K562 (cell line): Measurements from ENCODE around the gene ZNF442. TPM values are rescaled to one million over a fixed set of nuclear protein-coding genes. Genes with fewer than 3 reads are reported as not detected.
A peak's percentile ranks its signal among the peaks of the same experiment; 100 is the strongest.

Experiments
- BACH1 ChIP-seq: fragments of 200-800 bp; sonication (Bioruptor generic); IDR thresholded peaks from 2 replicates; pipeline ENCODE4 v1.6.1; 2016; ENCODE audit warnings: missing genetic modification characterization, missing compliant biosample characterization
- BDP1 ChIP-seq: IDR thresholded peaks from 3 replicates; pipeline ENCODE4 v1.6.1; 2011; ENCODE audit not compliant: insufficient read length, insufficient read depth
- CBX5 ChIP-seq: IDR thresholded peaks from 2 replicates; pipeline ENCODE4 v1.6.1; 2014; ENCODE audit warnings: low read depth, borderline replicate concordance
- CCNT2 ChIP-seq: IDR thresholded peaks from 2 replicates; pipeline ENCODE4 v1.6.1; 2011; ENCODE audit warnings: borderline replicate concordance, low read depth, mild to moderate bottlenecking, moderate library complexity, mixed read lengths, low read length; ENCODE audit not compliant: insufficient read length; ENCODE audit errors: extremely low read depth
- CHD1 ChIP-seq: fragments of 200-600 bp; sonication (generic); IDR thresholded peaks from one replicate; pipeline ENCODE4 v1.6.1; 2012; ENCODE audit warnings: mild to moderate bottlenecking, moderate library complexity, low read length, inconsistent platforms
- ELF4 ChIP-seq: fragments of 450-650 bp; formaldehyde crosslinking; IDR thresholded peaks from 2 replicates; pipeline ENCODE4 v1.4.0; 2022; ENCODE audit warnings: missing genetic modification characterization
- HDAC6 ChIP-seq: IDR thresholded peaks from 2 replicates; pipeline ENCODE4 v1.6.1; 2012; ENCODE audit warnings: low read depth, mild to moderate bottlenecking, control low read depth, inconsistent platforms, low read length, moderate library complexity
- HMG20A ChIP-seq: fragments of 450-650 bp; formaldehyde crosslinking; conservative IDR thresholded peaks from 2 replicates; pipeline ENCODE4 v1.4.0; 2020; ENCODE audit warnings: mild to moderate bottlenecking, mixed read lengths
- MAFG ChIP-seq: fragments of 450-650 bp; conservative IDR thresholded peaks from 2 replicates; pipeline ENCODE4 v1.6.1; 2016; ENCODE audit warnings: missing genetic modification characterization, missing compliant biosample characterization
- PHTF2 ChIP-seq: fragments of 250-450 bp; sonication (Bioruptor Pico); IDR thresholded peaks from 2 replicates; pipeline ENCODE4 v1.5.0; 2021; ENCODE audit warnings: mild to moderate bottlenecking
- POLR2A ChIP-seq: fragments of 450-650 bp; conservative IDR thresholded peaks from 2 replicates; pipeline ENCODE4 v1.6.1; 2016
- REST ChIP-seq, 2 experiments: fragments of 450-650 bp; formaldehyde crosslinking in 1 of 2; IDR thresholded peaks; 2 replicates each; pipeline versions ENCODE4 v1.4.0 to v1.6.1; 2014 to 2020; ENCODE audit warnings: mild to moderate bottlenecking in 2 of 2, borderline replicate concordance in 1 of 2, low read depth in 1 of 2
- RFX5 ChIP-seq: IDR thresholded peaks from 2 replicates; pipeline ENCODE4 v1.6.1; 2011; ENCODE audit warnings: low read depth, mild to moderate bottlenecking, improper control_type of control experiment, low read length
- SIRT6 ChIP-seq: IDR thresholded peaks from one replicate; pipeline ENCODE4 v1.6.1; 2012; ENCODE audit warnings: low read depth, mild to moderate bottlenecking, control low read depth, inconsistent platforms, low read length, moderate library complexity
- TBL1XR1 ChIP-seq, 2 experiments: IDR thresholded peaks; 2 replicates each; pipeline ENCODE4 v1.6.1; 2012; ENCODE audit warnings: improper control_type of control experiment in 2 of 2, low read length in 2 of 2, mild to moderate bottlenecking in 1 of 2
- ZNF398 ChIP-seq: fragments of 250-450 bp; sonication (Bioruptor Pico); IDR thresholded peaks from 2 replicates; pipeline ENCODE4 v1.8.0; 2021; ENCODE audit warnings: moderate library complexity, mild to moderate bottlenecking, inconsistent platforms
- ZNF507 ChIP-seq: conservative IDR thresholded peaks from 2 replicates; pipeline ENCODE4 v1.6.1; 2017; ENCODE audit warnings: missing genetic modification characterization, missing compliant biosample characterization
- ZNF589 ChIP-seq: fragments of 200-800 bp; sonication (Bioruptor generic); IDR thresholded peaks from 2 replicates; pipeline ENCODE4 v1.6.1; 2016; ENCODE audit warnings: low read depth, missing genetic modification characterization, missing compliant biosample characterization
- polyA plus RNA-seq, 8 experiments: library from polyadenylated mRNA; depleted of rRNA in 4 of 8; stranded (reverse) in 5 of 8; unstranded in 3 of 8; fragments of >200 nt; fragmentation: Nextera tagmentation in 2 of 8; fragmentation: Illumina TruSeq in 1 of 8; extraction: Ambion mirVana in 2 of 8; extraction: Trizol in 1 of 8; gene quantifications; 2 replicates each; pipeline versions ENCODE4 v1.2.1 to v1.2.3, GENCODE V29; 2011 to 2014; ENCODE audit warnings: inconsistent platforms in 1 of 8, missing spikeins in 1 of 8
- total RNA-seq, 7 experiments: library from RNA; depleted of rRNA in 6 of 7; stranded (reverse); fragments of >200 nt in 6 of 7; fragmentation: Illumina TruSeq in 2 of 7; extraction: Trizol in 2 of 7; gene quantifications; 2 replicates each; pipeline versions ENCODE4 v1.2.1 to v1.2.3, GENCODE V29; 2011 to 2021; ENCODE audit warnings: low replicate concordance in 1 of 7

Gene ZNF442
- total and polyA plus RNA-seq, 9 of the 15 experiments (the other 6 are each of a cell fraction or from before 2014, with no cell fraction given) = 1.7 to 7.0 (median 4.1) TPM

GRCh38 chr19:12365236-12366162 lies at the start of gene ZNF442 (continued):
- TF ChIP-seq SIRT6 = no peak
- no peak for TF ChIP-seq BDP1
- TF ChIP-seq ZNF507 (tag) = no peak
- no peak for TF ChIP-seq CHD1
- no peak for TF ChIP-seq MAFG
- TF ChIP-seq HDAC6 = no peak
- TF ChIP-seq REST (IDR thresholded peaks at IDR 0.05; ENCODE audit: borderline replicate concordance) = peak; percentile 99
- TF ChIP-seq REST (CRISPR knock-in tag; IDR thresholded peaks at IDR 0.05; ENCODE audit: low read depth) = no peak
- TF ChIP-seq CBX5 = peak; percentile 9; the same call in 1 of the 2 replicates
- no peak for TF ChIP-seq TBL1XR1 (IDR thresholded peaks at IDR 0.05; ENCODE audit: low read length in 2 of 2)
- no peak for TF ChIP-seq ELF4 (CRISPR knock-in tag)
- peak; percentile 25 for TF ChIP-seq CCNT2
- TF ChIP-seq RFX5 = no peak
- peak; percentile 91 for TF ChIP-seq POLR2A
- TF ChIP-seq PHTF2 (CRISPR knock-in tag) = no peak
- TF ChIP-seq ZNF398 (CRISPR knock-in tag) = no peak
- no peak for TF ChIP-seq BACH1 (tag)
- TF ChIP-seq ZNF589 (CRISPR knock-in tag) = 0 out of 2 replicates have a peak, but pooled peaks have one; percentile 57
- no peak for TF ChIP-seq HMG20A (CRISPR knock-in tag)
